Measurements from ENCODE around the gene ZNF605.

DNA sequence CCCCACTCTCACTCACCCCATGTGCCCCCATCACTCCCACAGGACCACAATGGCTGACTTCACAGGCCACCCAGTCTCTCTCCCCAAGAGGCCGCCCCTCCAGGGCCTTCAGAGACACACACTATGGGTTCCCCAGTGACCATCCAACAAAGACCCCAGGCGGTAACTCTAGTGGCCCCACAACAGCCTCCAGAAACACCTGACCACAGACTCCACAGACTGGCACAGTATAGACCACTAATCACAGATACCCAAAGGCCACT is 3.0 kb downstream of the ZNF605 start:
- TF ChIP-seq, protein P1, sequence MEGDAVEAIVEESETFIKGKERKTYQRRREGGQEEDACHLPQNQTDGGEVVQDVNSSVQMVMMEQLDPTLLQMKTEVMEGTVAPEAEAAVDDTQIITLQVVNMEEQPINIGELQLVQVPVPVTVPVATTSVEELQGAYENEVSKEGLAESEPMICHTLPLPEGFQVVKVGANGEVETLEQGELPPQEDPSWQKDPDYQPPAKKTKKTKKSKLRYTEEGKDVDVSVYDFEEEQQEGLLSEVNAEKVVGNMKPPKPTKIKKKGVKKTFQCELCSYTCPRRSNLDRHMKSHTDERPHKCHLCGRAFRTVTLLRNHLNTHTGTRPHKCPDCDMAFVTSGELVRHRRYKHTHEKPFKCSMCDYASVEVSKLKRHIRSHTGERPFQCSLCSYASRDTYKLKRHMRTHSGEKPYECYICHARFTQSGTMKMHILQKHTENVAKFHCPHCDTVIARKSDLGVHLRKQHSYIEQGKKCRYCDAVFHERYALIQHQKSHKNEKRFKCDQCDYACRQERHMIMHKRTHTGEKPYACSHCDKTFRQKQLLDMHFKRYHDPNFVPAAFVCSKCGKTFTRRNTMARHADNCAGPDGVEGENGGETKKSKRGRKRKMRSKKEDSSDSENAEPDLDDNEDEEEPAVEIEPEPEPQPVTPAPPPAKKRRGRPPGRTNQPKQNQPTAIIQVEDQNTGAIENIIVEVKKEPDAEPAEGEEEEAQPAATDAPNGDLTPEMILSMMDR (IDR thresholded peaks at IDR 0.05; ENCODE audit: low read depth, low read length): no peak
- TF ChIP-seq POLR2A (IDR thresholded peaks at IDR 0.05; ENCODE audit: extremely low read depth, insufficient read length): no peak
